Measurements from ENCODE around the gene POTEC. TPM values are rescaled to one million over a fixed set of nuclear protein-coding genes. Genes with fewer than 3 reads are reported as not detected.
"Not testable (repeated sequence)": the region's sequence is repeated elsewhere in the genome, so short reads cannot be mapped to it uniquely, and the experiment has no call there.

Gene POTEC
- not detected for total RNA-seq

GRCh38 chr18:14543446-14543964 is at the start of gene POTEC:
POTEC (minus strand) TSS chr18:14543600; CDS start chr18:14543146, 454 bp downstream.
- TF ChIP-seq CTCF (IDR thresholded peaks at IDR 0.05; ENCODE audit: low read depth), result not testable (repeated sequence)

GRCh38 chr18:14577971-14578370 is 34.6 kb upstream of the POTEC start:
- TF ChIP-seq CTCF (IDR thresholded peaks at IDR 0.05; ENCODE audit: low read depth), result no peak

Small RNA genes lying within 50 kb of the gene (small RNA-seq; reads per million reads assigned to genes)
- not detected for gene RNU6-1021P

Other genes starting within 250 kb of the POTEC start
- gene ANKRD30B, start 204.6 kb upstream of the POTEC start, total RNA-seq, result under 1 TPM in 2 of 4 donors, not detected in 2; 0.22 to 0.49 TPM

All from subcutaneous adipose tissue (tissue), 4 donors.